HG03565 (cell line): ENCODE data around the gene SCNN1G.

Experiments
- ATAC-seq: cut with Tn5 transposase; IDR thresholded peaks from one replicate; pipeline ENCODE4 v1.9.1; 2021; ENCODE audit warnings: mild to moderate bottlenecking, moderate library complexity; ENCODE audit not compliant: unreplicated experiment

The SCNN1G gene

DNA sequence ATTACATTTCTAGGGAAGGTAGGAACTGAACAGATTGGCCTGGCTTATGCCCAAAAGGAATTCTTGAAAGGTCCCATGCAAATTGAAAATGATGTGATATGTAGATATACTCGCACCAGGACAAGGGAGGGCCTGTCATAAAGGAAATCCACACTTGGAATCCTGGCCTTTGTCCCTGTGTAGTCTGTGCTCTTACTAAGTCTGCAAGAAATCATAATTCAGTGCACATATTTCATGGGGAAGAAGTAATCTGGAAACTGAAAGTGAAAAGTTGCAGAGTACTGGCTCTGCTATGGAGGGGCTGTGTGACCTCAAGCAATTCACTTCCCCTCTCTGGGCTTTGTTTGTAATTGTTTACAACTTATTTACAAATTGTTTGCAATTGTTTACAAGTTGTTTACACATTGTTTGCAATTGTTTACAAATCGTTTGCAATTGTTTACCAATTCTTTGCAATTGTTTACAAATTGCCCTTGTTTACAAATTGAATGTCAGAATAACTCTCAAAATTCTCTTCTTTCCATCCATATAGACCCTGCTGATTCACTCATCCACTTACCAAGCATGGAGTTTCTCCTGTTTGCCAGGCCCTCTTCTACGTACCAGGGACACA, 12.9 kb downstream of the SCNN1G start:
- ATAC-seq: no peak

DNA sequence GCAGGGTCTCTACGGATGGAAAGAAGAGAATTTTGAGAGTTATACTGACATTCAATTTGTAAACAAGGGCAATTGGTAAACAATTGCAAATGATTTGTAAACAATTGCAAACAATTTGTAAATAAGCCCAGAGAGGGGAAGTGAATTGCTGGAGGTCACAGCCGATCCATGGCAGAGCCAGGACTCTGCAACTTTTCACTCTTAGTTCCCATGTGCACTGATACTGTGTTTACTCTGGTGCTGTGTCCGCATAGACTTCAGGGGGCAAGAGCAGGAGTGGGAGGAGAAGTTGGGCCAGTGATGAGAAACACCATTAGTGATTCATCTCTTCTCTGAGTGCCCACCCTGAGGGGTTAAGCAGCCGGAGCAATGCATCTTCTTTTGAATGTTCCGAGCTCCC, 14.0 kb downstream of the SCNN1G start:
- ATAC-seq: no peak

DNA sequence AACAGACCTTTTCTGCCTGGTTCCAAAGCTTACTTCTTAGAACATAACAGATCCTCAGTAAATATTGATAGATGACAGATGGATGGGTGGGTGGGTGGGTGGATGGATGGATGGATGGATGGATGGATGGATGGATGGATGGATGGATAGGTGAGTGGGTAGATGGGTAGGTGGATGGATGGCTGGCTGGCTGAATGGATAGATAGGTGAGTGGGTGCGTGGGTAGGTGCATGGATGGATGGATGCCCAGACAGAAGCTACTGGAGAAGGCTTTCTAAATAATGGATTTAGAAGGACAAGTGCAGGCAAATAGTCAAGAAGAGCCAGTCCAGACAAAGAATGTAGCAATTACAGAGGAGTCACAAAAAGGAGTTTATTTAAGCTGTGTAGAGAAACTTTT, 19.6 kb downstream of the SCNN1G start:
- ATAC-seq: no peak

DNA sequence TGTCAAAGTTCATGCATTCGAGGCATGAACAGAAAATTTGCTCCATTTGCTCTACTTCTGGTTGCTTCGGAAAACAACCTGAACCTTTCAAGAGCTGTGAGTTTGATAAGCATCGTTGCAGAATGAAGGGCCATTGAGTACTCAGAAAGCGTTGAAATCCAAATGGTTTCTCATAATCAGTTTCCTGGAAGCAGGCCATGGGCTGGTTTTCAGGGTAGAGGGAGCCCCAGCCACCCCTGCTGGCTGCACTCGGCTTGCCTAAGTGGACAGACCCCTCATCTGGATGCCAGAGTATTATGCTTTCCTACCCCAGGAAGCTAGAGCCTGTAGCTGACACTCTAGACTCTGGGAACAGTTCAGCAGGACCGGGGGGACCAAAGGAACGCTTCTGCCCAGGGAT, 24.4 kb downstream of the SCNN1G start:
- ATAC-seq: no peak

DNA sequence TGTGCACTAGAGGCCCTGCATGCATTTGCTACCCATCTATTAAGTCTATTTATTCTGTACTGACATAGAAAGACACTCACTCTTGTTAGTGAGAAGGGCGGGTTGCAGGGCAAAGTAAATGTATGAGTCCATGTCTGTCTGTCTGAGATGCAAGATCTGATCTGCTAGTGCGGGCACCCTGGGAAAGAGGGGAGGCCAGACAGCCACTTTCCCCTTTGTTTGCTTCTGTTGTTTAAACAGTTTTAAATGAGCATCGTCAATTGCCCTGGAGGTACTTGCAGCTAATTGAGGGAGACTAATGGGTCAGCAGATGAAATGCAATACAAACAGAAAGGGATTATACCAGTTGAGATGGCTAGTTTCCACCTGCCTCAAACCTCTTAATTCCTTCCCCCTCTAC, 24.9 kb downstream of the SCNN1G start:
- ATAC-seq: no peak

DNA sequence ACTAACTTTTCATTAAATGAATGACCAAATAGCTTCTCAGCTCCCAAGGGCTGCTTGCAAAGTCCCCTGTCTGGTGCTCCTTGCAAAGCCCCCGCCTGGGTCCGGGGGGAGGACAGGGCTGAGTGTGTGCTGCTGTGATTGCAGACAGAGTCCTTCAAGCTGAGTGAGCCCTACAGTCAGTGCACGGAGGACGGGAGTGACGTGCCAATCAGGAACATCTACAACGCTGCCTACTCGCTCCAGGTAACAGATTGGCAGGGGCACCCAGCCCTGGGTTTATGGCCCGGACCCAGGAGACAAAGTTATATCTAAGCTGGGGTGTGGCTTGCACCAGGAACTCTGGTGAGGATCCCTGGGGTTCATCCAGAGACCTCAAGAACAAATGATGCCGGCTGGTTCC, 27.1 kb downstream of the SCNN1G start:
- ATAC-seq: no peak

DNA sequence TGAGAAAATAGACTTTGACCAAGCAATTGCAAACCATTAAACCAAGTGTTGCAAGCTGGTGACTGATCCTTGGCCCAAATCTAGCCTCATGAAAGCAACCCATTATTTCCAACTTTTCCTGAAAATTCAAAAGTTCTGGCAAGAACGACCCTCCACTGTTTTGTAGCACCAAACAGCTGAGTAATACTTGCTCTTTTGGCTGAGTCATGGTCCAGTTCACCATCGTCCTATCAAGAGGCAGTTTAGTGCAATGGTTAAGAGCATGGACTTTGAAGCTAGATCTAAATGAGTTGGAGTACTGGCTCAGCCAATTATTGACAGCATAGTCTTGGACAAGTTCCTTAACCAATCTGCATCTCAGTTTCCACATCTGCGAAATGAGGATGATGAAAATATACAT, 31.3 kb downstream of the SCNN1G start:
- ATAC-seq: no peak

DNA sequence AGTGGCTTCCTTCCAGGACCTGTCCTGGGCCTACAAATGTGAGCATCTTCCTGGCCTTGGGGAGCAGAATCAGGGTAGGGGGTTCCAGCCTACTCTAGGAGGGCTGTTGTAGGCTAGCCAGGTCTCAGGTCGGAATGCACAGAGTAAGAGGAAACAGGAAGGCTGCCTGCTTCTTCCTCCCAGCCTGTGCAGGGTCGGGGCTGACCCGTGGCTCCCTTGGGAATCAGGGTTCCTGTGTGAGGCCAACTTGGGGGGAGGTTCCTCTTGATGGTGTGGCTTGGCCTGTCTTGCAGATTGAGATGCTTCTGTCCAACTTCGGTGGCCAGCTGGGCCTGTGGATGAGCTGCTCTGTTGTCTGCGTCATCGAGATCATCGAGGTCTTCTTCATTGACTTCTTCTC, 32.3 kb downstream of the SCNN1G start:
- no peak for ATAC-seq

DNA sequence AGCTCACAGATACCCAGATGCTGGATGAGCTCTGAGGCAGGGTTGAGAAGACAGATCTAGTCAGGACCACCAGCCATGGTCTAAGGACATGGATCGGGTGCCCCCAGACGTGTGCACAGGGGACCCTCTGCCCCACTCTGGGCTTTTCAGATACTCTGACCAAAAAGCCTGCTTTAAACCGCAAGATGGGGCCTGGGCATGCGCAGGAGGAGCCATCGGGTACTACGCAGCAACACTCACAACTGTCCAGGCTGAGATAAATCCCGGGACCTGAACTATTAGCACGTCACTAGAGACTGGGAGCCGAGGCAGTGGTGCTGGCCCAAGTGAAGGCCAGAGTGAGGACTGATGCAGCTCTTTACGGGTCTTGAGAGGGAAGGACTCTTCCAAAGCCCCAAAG, 32.9 kb downstream of the SCNN1G start:
- ATAC-seq: no peak

DNA sequence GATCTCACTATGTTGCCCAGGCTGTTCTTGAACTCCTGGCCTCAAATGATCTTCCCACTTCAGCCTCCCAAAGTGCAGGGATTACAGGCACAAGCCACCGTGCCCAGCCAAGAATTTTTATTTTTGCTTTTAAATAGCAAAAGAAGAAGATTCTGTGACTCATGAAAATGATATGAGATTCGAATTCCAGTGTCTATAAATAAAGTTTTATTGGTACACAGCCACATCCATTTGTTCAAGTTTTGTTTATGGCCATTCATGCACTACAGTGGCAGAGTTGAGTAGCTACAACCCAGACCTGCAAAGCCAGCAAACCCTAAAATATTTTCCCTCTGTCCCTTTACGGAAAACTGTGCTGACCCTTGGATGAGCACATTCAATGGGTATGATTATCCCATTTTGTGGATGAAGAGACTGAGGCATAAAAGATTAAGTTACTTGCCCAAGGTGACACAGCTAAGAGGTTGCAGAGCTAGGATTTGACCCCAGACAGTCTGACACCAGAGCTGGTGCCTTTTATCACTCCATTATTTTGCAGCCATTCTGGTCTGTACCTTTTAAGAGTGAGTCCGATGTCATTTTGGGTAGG, 34.2 kb downstream of the SCNN1G start:
- no peak for ATAC-seq

DNA sequence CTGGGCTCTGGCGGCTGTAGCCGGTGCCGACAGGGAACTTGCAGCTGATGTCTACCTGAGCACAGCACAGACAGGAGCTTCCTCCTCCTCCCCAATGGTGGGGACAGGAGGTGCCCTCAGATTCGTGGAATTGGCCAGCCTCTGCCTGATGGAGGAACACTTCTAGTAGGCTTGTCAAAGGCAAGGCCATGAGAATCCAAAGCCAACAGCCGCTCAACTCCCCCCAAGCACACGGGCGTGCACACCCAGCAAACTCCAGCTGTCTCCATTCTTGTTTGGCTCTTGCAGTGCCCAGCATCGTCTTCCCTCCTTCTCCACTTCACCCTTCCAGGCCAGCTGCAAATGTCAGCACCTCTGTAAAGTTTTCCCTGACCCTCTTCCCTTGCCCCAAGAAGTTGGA, 35.1 kb downstream of the SCNN1G start:
- ATAC-seq: no peak

DNA sequence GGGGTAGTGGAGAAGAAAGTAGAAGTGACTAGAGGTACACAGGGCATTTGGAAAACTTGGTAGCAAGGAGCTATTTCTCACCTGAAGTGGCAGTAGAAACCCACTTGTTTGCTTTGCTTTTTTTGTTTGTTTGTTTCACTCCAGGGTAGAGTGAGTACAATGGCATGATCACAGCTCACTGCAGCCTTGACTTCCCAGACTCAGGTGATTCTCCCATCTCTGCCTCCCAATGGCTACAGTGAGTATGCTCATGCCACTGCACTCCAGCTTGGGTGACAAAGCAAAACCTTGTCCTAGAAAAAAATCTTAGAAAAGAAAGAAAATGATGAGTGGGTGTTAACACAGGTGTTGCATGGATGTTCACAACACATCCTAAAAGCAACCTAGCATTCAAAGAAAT, 40.4 kb downstream of the SCNN1G start:
- no peak for ATAC-seq

DNA sequence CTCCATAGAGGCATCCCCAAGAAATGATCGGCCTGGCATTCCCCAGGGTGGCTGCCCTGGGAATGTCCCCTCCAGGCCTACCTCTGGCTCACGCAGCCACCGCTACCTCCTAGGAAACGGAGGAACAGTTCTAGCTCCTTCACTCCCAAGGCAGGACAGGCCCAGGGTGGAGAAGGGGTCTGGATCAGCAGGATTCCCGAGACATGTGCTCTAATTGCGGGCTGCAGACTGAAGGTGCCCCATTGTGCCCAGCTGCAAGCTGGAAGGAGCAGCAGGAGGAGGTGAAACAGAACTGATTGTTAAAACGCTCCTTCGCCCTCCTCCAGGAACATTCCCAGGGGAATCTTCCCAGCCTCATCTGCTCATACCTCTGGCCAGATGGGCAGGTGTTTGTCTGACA, 40.8 kb downstream of the SCNN1G start:
- no peak for ATAC-seq

DNA sequence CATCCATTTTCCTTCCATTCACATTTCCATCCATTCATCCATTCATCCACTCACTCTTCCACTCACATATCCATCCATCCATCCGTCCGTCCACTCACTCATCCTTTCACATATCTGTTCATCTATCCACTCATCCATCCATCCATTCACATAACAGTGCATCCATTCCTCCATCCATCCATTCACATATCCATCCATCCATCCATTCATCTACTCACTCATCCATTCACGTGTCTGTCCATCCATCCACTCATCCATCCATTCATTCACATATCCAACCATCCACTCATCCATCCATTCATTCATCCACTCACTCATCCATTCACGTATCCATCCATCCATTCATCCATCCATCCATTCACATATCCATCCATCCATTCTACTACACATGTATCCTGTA, 42.6 kb downstream of the SCNN1G start:
- ATAC-seq: no peak

DNA sequence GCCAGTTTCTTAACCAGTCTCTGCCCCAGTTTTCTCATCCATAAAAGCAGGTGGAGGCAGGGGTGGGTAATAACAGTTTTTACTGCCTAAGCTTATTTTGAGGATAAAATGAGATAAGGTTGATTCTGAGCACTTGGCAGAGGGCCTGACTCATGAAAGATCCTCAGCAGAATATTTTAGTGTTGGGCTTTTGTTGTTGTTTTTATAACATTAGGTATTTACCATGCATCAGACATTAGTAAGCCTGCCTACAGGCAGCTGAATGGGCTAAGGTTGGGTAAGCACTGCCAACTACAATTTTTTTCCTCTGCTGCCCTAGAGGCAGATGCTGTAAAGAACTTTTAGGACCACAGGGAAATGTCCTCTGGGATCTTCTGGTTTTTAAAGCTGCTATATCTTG, 43.1 kb downstream of the SCNN1G start:
- ATAC-seq: no peak

DNA sequence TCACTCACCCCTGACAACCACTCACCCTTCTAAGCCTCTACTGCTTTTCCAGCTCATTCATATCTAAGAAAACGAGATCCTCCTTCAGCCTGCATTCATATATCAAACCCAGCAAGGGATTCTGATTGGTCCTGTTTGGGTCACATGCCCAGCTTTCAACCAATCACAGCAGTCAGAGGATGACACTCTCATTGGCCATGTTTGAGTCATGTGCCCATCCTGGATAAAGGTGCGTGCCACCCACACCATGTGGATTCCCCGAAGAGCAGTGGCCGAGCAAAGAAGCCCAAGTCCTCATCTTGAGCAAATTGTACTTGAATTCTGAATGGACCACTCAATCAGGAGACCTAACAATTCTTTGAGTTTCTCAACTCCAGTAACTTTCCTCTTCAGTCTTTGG, 45.0 kb downstream of the SCNN1G start:
- ATAC-seq: no peak

DNA sequence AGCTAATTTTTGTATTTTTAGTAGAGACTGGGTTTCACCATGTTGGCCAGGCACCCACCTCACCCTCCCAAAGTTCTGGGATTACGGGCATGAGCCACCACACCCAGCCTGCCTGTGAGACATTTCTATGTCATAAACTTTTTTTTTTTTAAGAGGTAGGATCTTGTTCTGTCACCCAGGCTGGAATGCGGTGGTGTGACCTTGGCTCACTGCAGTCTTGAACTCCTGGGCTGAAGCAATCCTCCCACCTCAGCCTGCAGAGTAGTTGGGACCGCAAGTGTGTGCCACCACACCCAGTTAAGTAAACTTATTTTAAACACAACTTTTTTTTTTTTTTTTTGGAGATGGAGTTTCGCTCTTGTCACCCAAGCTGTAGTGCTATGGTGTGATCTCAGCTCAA, 47.2 kb downstream of the SCNN1G start:
- no peak for ATAC-seq

DNA sequence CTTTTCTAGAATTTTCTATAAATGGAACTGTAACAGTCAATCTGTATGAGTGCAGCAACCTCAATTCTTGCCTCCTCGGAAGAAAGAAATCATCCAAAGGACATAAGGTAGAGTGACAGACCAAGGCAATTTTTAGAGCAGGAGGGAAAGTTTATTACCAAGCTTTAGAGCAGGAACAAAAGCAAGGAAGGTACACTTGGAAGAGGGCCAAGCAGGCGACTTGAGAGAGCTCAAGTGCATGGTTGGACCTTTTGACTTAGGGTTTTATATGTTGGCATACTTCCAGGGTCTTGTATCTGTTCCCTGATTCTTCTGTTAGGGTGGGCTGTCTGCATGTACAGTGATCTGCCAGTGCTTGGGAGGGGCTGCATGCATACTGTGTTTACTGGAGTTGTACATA, 50.3 kb downstream of the SCNN1G start:
- no peak for ATAC-seq

DNA sequence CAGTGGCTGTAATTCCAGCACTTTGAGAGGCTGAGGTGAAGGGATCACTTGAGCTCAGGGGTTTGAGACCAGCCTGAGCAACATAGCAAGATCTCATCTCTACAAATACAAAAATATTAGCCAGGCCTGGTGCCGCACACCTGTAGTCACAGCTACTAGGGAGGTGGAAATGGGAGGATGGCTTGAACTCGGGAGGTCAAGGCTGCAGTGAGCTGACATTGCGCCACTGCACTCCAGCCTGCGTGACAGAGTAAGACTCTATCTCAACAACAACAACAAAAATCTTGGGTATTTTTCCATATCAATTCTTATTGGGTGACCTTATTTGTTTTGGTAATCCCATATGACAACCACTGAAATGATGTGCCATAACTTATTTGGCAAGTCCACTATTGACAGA, 52.6 kb downstream of the SCNN1G start:
- no peak for ATAC-seq

DNA sequence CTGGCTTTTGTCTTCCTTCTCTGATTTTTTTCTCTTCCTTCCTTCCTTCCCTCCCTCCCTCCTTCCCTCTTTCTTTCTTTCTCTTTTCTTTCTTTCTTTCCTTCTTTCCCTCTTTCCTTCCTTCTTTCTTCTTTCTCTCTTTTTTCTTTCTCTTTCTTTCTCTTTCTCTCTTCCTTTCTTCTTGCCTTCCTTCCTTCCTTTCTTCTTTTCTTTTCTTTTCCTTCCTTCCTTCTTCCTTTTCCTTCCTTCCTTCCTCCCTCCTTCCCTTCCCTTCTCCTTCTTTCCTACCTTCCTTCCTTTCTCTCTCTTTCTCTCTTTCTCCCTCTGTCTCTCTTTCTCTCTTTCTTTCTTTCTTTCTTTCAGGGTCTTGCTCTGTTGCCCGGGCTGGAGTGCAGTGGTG, 54.4 kb downstream of the SCNN1G start:
- ATAC-seq: no peak

DNA sequence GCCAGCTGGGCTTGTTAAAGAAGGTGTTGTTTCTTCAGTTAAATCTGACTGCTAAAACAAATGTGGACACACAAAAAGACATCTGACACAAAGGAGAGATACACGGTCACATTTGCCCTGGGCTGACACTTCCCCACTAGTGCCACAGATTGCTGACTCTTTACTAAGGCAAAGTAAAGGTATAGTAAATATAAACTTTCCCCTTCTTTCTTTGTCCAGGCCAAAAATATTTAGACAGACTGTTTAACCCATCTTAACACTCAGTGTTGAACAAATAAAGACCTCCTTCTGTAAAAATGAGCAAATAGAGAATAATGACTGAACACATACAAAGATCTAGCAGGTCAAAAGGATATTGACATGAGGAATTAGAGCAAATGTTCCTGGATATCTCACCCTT, 58.4 kb downstream of the SCNN1G start:
- no peak for ATAC-seq

DNA sequence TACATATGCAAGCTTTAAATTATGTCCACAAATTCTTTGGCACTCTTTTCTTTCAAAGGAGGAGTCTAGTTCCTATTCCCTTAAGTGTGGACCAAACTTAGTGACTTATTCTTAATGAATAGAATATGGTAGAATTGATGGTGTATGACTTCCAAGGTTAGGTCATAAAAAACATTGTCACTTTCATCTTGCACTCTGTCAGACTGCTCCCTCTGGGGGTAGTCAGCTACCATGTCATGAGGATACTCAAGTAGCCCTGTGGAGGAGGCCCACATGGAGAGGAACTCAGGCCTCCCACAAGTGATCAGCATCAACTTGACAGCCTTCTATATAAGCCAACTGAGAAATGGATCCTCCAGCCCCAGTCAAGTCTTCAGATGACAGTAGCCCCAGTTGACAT, 61.6 kb downstream of the SCNN1G start:
- no peak for ATAC-seq

DNA sequence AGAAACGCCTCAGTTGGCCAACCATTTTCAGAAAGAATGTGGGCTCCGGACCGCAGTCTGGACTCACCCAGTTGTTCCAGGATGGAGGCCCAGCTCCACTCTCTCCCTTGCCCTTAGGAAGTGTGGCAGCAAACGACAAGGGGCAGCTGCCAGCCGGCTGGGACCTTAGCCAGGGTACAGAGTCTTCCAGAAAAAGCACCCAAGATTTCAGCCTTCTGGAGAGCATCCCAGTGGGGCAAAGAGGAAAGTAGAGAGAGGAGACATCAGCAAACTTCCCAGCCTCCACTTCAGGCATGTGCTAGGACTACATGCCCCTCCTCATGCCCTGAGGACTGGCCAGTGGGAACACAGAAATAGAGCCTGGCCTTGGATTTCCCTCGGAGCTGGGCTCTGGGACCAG, 62.7 kb downstream of the SCNN1G start:
- ATAC-seq: no peak
